Choroid plexus epithelial cell (primary cell): ENCODE measurements around the gene DPP10.
"Not testable (repeated sequence)": the region's sequence is repeated elsewhere in the genome, so short reads cannot be mapped to it uniquely, and the experiment has no call there.

ENCODE experiments used
- DNase-seq: peaks from one replicate; pipeline ENCODE4 v3.0.0-alpha.2; 2010; ENCODE audit warnings: low read depth
- H3K4me3 ChIP-seq: 2 replicates; pipeline ENCODE4 v1.5.1; 2011; ENCODE audit warnings: low read depth, mild to moderate bottlenecking, control low read depth, low read length, moderate library complexity
- CTCF ChIP-seq: conservative IDR thresholded peaks from 2 replicates; pipeline ENCODE4 v1.5.1; 2011; ENCODE audit warnings: low read depth, mild to moderate bottlenecking, control low read depth, inconsistent platforms, low read length, moderate library complexity

The DPP10 gene

GRCh38 chr2:115083225-115083624 lies 640.8 kb downstream of the DPP10 start:
- no peak for DNase-seq
- TF ChIP-seq CTCF = no peak
- no peak overlapping the region for H3K4me3 ChIP-seq

GRCh38 chr2:115083711-115084110 lies 641.3 kb downstream of the DPP10 start:
- DNase-seq = no peak
- TF ChIP-seq CTCF = no peak
- H3K4me3 ChIP-seq = no peak overlapping the region

GRCh38 chr2:115084446-115084845 lies 642.0 kb downstream of the DPP10 start:
- no peak for TF ChIP-seq CTCF
- H3K4me3 ChIP-seq = no peak overlapping the region
- DNase-seq = no peak

- H3K4me3 ChIP-seq, DNase-seq: not testable (repeated sequence)
These were observed 643.7 kb downstream of the DPP10 start for GRCh38 chr2:115086051-115086620.

GRCh38 chr2:115094441-115094840 lies 652.0 kb downstream of the DPP10 start:
- DNase-seq = no peak
- no peak for TF ChIP-seq CTCF
- H3K4me3 ChIP-seq = no peak overlapping the region

GRCh38 chr2:115105966-115106365 lies 663.5 kb downstream of the DPP10 start:
- no peak overlapping the region for H3K4me3 ChIP-seq
- no peak for TF ChIP-seq CTCF
- DNase-seq = no peak

GRCh38 chr2:115115135-115115534 lies 672.7 kb downstream of the DPP10 start:
- H3K4me3 ChIP-seq = no peak overlapping the region
- no peak for TF ChIP-seq CTCF
- no peak for DNase-seq
